Activated T-cell treated with anti-CD3 and anti-CD28 coated beads, Interleukin-2, amount 50 U/mL, for 24 hours (primary cell): ENCODE measurements around the gene ZC3H12C.

Experiments used
- DNase-seq: peaks from one replicate; pipeline ENCODE4 v3.0.0-alpha.2; 2020
- H3K27ac Mint-ChIP-seq: 2 replicates; pipeline ENCODE4 v1.8.0; 2020; ENCODE audit warnings: mild to moderate bottlenecking, mixed read lengths
- H3K27me3 Mint-ChIP-seq: 2 replicates; pipeline ENCODE4 v1.8.0; 2020; ENCODE audit warnings: mixed read lengths
- H3K36me3 Mint-ChIP-seq: 2 replicates; pipeline ENCODE4 v1.8.0; 2020; ENCODE audit warnings: low read depth, mixed read lengths
- H3K4me1 Mint-ChIP-seq: 2 replicates; pipeline ENCODE4 v1.8.0; 2020; ENCODE audit warnings: low read depth, mixed read lengths
- H3K4me3 Mint-ChIP-seq: 2 replicates; pipeline ENCODE4 v1.8.0; 2020; ENCODE audit warnings: mild to moderate bottlenecking, moderate library complexity, mixed read lengths
- H3K9me3 Mint-ChIP-seq: 2 replicates; pipeline ENCODE4 v1.8.0; 2020; ENCODE audit warnings: mixed read lengths

ZC3H12C gene

DNA sequence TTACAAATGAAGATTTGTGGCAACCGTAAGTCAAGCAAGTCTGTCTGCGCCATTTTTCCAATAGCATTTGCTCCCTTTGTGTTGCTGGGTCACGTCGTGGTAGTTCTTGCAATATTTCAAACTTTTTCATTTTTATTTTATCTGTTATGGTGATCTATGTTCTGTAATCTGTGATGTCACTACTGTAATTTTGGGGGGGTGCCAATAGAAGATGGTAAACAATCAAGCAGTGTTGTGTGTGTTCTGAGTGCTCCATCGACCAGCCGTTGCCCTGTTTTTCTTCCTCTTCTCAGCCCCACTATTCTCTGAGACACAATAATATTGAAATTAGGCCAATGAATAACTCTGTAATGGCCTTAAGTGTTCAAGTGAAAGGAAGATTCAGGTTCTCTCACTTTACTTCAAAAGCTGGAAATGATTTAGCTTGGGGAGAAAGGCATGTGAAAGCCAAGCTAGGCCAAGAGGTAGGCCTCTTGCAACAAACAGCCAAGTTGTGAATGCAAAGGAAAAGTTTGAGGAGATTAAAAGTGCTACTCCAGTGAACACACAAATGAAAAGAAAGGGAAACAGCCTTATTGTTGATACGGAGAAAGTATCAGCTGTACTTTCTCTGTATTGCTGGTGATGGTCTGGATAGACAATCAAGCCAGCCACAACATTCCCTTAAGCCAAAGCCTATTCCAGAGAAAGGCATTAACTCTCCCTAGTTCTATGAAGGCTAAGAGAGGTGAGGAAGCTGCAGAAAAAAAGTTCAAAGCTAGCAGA lies 7.5 kb downstream of the ZC3H12C start:
- H3K4me3 Mint-ChIP-seq = no peak overlapping the region
- no peaks in the 10 kb centered on the region for H3K9me3 Mint-ChIP-seq
- H3K4me1 Mint-ChIP-seq = no peaks in the 10 kb centered on the region
- no peak for DNase-seq
- no peaks in the 10 kb centered on the region for H3K36me3 Mint-ChIP-seq
- no peak overlapping the region for H3K27ac Mint-ChIP-seq
- peaks cover 18% of the 10 kb centered on the region for H3K27me3 Mint-ChIP-seq

DNA sequence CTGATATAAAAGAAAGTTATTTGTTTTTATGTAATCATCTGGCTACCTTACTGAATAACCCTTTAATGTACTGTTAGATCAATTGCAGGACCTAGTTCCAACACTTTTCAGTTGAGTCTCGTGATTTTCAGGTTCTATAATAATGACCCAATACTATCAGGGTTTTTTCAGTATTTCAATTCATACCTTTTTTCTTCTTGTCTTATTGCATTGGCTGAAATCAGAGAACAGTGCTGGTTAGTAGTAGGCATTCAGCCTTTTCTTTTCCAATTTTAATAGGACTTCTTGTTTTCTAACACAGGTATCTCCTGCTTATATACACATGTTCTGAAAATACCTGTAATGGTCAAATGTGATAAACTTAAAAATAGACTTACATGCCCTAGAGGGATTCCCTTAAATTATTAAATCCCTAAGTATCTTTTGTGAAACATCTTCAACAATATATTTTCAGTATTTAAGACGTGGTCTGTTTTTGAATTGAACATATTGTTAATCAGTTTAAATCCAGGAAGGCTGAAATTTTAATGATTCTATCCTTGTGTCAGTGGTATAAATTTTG lies 13.6 kb downstream of the ZC3H12C start:
- Mint-ChIP-seq H3K4me1 (no peaks in the 10 kb centered on the region), H3K27me3 (no peaks in the 10 kb centered on the region), H3K27ac (no peak overlapping the region), H3K4me3 (no peak overlapping the region), H3K9me3 (peaks cover 7% of the 10 kb centered on the region), H3K36me3 (no peaks in the 10 kb centered on the region)
- no peak for DNase-seq

- Mint-ChIP-seq H3K27me3 (peaks cover 11% of the 10 kb centered on the region), H3K4me1 (no peaks in the 10 kb centered on the region), H3K4me3 (no peak overlapping the region), H3K27ac (no peak overlapping the region), H3K9me3 (peaks cover 7% of the 10 kb centered on the region), H3K36me3 (no peaks in the 10 kb centered on the region)
- DNase-seq = no peak
These were observed 17.7 kb downstream of the ZC3H12C start for GRCh38 chr11:110110854-110111253.

DNA sequence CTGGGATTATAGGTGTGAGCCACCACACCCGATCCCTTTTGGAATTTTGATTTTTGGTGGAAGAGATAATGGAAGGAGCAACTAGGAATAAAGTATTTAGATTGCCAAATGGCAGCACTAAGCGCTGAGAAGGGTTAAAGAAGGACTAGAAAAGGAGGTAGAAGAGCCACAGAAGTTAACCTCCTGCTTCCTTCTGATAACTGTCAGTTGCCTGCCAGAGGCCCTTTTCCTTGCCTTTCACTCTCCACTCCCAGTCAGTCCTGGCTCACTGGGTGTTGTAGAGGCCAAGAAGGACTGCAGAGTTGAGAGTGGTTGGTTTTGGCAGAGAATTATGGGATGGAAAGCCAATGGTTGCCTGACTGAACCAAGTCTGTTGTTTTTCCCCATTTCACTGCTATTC lies 19.3 kb downstream of the ZC3H12C start:
- H3K36me3 Mint-ChIP-seq = no peaks in the 10 kb centered on the region
- H3K27me3 Mint-ChIP-seq = peaks cover 14% of the 10 kb centered on the region
- no peak overlapping the region for H3K27ac Mint-ChIP-seq
- no peak overlapping the region for H3K4me3 Mint-ChIP-seq
- no peaks in the 10 kb centered on the region for H3K9me3 Mint-ChIP-seq
- DNase-seq = no peak
- no peaks in the 10 kb centered on the region for H3K4me1 Mint-ChIP-seq

DNA sequence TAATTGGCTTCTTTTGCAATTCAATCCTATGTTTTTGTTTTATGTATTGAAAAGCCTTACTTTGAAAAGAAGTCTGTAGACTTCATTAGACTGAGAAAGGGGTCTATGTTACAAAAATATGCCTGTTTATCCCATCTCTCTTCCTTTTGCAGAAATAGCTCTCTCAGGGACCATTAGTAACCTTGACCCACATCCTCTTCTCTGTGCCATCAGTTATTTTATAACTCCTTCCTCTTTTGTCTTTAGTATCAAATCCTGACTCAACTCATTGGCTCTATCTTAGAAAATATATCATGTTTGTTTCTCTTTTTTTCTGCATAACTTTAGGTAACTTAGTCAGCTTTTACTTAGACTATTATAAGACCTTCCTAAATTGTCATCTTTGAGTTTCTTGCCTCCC lies 20.3 kb downstream of the ZC3H12C start:
- no peak for DNase-seq
- H3K27me3 Mint-ChIP-seq = peaks cover 14% of the 10 kb centered on the region
- H3K36me3 Mint-ChIP-seq = no peaks in the 10 kb centered on the region
- H3K4me1 Mint-ChIP-seq = no peaks in the 10 kb centered on the region
- H3K27ac Mint-ChIP-seq = no peak overlapping the region
- H3K4me3 Mint-ChIP-seq = no peak overlapping the region
- H3K9me3 Mint-ChIP-seq = no peaks in the 10 kb centered on the region

DNA sequence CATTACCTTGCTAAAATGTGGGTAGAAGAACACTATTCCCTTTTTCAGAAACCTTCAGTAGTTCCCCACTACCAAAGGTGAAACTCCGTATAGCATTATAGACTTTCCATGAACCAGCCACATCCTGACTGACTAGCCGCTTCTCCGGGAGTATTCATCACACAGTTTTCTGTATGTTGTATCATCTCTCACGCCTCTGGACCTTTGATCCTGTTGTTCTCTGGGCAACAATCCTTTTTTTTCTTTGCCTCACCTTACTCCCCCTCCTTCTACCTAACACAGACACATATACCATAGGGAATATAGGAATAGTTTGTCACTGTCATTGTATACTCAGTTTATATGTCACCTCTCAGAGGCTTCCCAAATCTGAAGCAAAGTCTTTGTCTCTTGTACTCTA lies 20.8 kb downstream of the ZC3H12C start:
- Mint-ChIP-seq H3K27me3 (peaks cover 14% of the 10 kb centered on the region), H3K9me3 (no peaks in the 10 kb centered on the region), H3K4me3 (no peak overlapping the region), H3K27ac (no peak overlapping the region), H3K36me3 (no peaks in the 10 kb centered on the region), H3K4me1 (no peaks in the 10 kb centered on the region)
- no peak for DNase-seq

- Mint-ChIP-seq H3K27me3 (peaks cover 3% of the 10 kb centered on the region), H3K9me3 (no peaks in the 10 kb centered on the region), H3K4me1 (no peaks in the 10 kb centered on the region), H3K4me3 (no peak overlapping the region), H3K36me3 (no peaks in the 10 kb centered on the region), H3K27ac (no peak overlapping the region)
- DNase-seq = no peak
These were observed 26.1 kb downstream of the ZC3H12C start for GRCh38 chr11:110119317-110119716.

DNA sequence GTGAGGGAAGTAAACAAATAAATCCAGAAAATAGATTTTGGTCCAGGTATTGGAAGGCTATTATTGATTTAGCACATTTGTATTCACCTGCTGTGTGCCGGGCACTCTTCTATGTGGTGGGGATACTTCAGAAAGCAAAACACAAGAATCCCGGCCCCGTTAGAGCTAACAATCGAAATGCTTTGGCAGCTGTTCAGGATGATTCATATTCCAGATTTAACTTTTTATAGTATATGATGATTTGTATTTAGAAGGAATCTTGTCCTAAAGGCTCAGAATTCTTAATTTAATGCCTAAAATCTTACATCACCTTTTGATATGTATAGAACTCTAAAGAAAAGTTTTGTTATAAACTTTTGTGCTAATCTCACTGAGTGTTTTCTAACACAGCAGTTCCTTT lies 28.0 kb downstream of the ZC3H12C start:
- H3K36me3 Mint-ChIP-seq = no peaks in the 10 kb centered on the region
- H3K4me3 Mint-ChIP-seq = no peak overlapping the region
- no peaks in the 10 kb centered on the region for H3K9me3 Mint-ChIP-seq
- H3K27me3 Mint-ChIP-seq = peaks cover 3% of the 10 kb centered on the region
- H3K4me1 Mint-ChIP-seq = no peaks in the 10 kb centered on the region
- H3K27ac Mint-ChIP-seq = no peak overlapping the region
- DNase-seq = no peak

GRCh38 chr11:110123003-110123402 lies 29.8 kb downstream of the ZC3H12C start:
- DNase-seq = no peak
- no peak overlapping the region for H3K27ac Mint-ChIP-seq

GRCh38 chr11:110124605-110125004 lies 31.4 kb downstream of the ZC3H12C start:
- Mint-ChIP-seq H3K27ac (no peak overlapping the region), H3K27me3 (peaks cover 5% of the 10 kb centered on the region), H3K9me3 (no peaks in the 10 kb centered on the region), H3K4me1 (no peaks in the 10 kb centered on the region), H3K4me3 (no peak overlapping the region), H3K36me3 (no peaks in the 10 kb centered on the region)
- DNase-seq = no peak

More at GRCh38 chr11:110123003-110123402, 29.8 kb downstream of the ZC3H12C start:
- Mint-ChIP-seq H3K4me1 (no peaks in the 10 kb centered on the region), H3K27me3 (peaks cover 5% of the 10 kb centered on the region), H3K9me3 (no peaks in the 10 kb centered on the region), H3K4me3 (no peak overlapping the region), H3K36me3 (no peaks in the 10 kb centered on the region)

GRCh38 chr11:110125632-110126031 lies 32.4 kb downstream of the ZC3H12C start:
- Mint-ChIP-seq H3K36me3 (no peaks in the 10 kb centered on the region), H3K4me1 (no peaks in the 10 kb centered on the region), H3K9me3 (no peaks in the 10 kb centered on the region), H3K27ac (no peak overlapping the region), H3K27me3 (peaks cover 8% of the 10 kb centered on the region), H3K4me3 (no peak overlapping the region)
- no peak for DNase-seq

DNA sequence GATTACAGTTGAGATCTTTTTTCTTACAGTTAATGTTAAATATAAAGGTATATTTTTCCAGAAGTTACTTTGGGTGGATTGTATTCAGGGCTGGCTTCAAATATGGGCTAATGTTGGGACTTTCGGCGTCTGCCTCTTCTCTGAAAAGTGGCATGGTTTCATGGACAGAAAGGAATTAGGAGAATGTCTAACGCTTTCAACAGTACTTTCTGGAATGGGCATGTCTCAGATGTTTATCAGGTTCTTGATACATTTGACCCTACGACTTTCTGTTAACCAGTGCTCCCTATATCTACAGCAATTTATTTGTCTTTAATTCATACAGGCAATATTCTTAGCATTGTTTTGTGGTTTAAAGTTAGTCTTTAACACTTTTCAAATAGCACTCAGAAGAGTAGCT lies 33.7 kb downstream of the ZC3H12C start:
- H3K4me1 Mint-ChIP-seq = no peaks in the 10 kb centered on the region
- H3K27ac Mint-ChIP-seq = no peak overlapping the region
- H3K36me3 Mint-ChIP-seq = no peaks in the 10 kb centered on the region
- no peak for DNase-seq
- H3K9me3 Mint-ChIP-seq = no peaks in the 10 kb centered on the region
- H3K27me3 Mint-ChIP-seq = peaks cover 14% of the 10 kb centered on the region
- no peak overlapping the region for H3K4me3 Mint-ChIP-seq

- Mint-ChIP-seq H3K36me3 (no peaks in the 10 kb centered on the region), H3K4me3 (no peak overlapping the region), H3K27ac (no peak overlapping the region), H3K9me3 (no peaks in the 10 kb centered on the region), H3K4me1 (no peaks in the 10 kb centered on the region), H3K27me3 (peaks cover 14% of the 10 kb centered on the region)
- DNase-seq = no peak
These were observed 35.0 kb downstream of the ZC3H12C start for GRCh38 chr11:110128161-110128560.

- Mint-ChIP-seq H3K27ac (no peak overlapping the region), H3K36me3 (no peaks in the 10 kb centered on the region), H3K9me3 (no peaks in the 10 kb centered on the region), H3K27me3 (peaks cover 11% of the 10 kb centered on the region), H3K4me1 (no peaks in the 10 kb centered on the region), H3K4me3 (no peak overlapping the region)
- DNase-seq = no peak
These were observed 37.5 kb downstream of the ZC3H12C start for GRCh38 chr11:110130642-110131238.

DNA sequence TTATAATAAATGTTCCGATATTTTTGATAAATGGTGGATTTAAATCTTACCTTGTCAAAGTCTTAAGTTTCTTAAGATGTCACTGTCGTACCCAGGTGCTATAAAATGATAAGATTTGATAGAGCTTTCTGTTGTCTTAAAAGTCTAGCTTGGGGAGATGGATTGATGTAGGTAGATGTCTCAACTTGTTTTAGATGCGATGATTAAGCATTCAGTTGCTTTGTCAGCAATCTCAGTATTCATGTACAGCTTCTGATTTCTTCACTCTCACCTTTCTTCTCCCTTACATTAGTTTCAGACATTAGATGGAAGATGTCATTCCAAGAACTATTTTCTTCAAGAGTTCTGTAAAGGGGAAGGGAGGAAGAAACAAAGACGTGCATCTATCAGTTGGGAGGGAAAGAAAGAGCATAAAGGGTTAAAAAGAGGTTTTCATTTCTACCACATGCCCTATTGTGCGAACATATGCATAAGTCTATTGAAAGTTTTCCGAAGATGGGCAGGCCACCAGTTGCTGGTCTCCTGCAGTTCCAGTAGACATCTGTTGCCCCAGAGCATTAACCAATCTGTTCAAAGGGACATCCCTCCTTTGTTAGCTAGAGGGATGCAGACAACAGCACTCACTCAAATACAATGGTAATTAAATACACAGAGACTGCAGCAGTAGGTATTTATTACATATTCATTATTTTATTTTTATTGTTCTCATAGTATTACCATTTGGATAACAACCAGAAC lies 38.4 kb downstream of the ZC3H12C start:
- Mint-ChIP-seq H3K4me1 (no peaks in the 10 kb centered on the region), H3K9me3 (no peaks in the 10 kb centered on the region), H3K27me3 (peaks cover 11% of the 10 kb centered on the region), H3K36me3 (no peaks in the 10 kb centered on the region), H3K4me3 (no peak overlapping the region), H3K27ac (no peak overlapping the region)
- DNase-seq = no peak
